Osteocyte (in vitro differentiated cells): ENCODE results near the gene IRX4. TPM values are rescaled to one million over a fixed set of nuclear protein-coding genes. Genes with fewer than 3 reads are reported as not detected.

Source experiments
- DNase-seq: peaks from one replicate; pipeline ENCODE4 v3.0.0; 2021; ENCODE audit warnings: mixed read lengths; ENCODE audit not compliant: unreplicated experiment; ENCODE audit errors: extremely low spot score
- H3K27ac Mint-ChIP-seq: one replicate; pipeline ENCODE4 v1.8.0; 2021; ENCODE audit warnings: mild to moderate bottlenecking, mixed read lengths; ENCODE audit not compliant: unreplicated experiment
- H3K27me3 Mint-ChIP-seq: one replicate; pipeline ENCODE4 v1.8.0; 2021; ENCODE audit warnings: mixed read lengths; ENCODE audit not compliant: unreplicated experiment
- H3K36me3 Mint-ChIP-seq: one replicate; pipeline ENCODE4 v1.8.0; 2021; ENCODE audit warnings: mixed read lengths; ENCODE audit not compliant: unreplicated experiment
- H3K4me1 Mint-ChIP-seq: one replicate; pipeline ENCODE4 v1.8.0; 2021; ENCODE audit warnings: mixed read lengths; ENCODE audit not compliant: unreplicated experiment
- H3K4me3 Mint-ChIP-seq: one replicate; pipeline ENCODE4 v1.8.0; 2021; ENCODE audit warnings: mild to moderate bottlenecking, moderate library complexity, mixed read lengths; ENCODE audit not compliant: unreplicated experiment
- H3K9me3 Mint-ChIP-seq: one replicate; pipeline ENCODE4 v1.8.0; 2021; ENCODE audit warnings: mixed read lengths; ENCODE audit not compliant: unreplicated experiment
- total RNA-seq: library from RNA; stranded (reverse); gene quantifications from 2 replicates; pipeline ENCODE4 v1.2.1, GENCODE V29; 2021
- TF ChIP-seq, protein P1 (sequence below): fragments of 200-600 bp; sonication (generic); IDR thresholded peaks from 2 replicates; pipeline ENCODE4 v1.5.0; 2021; ENCODE audit warnings: antibody characterized with exemption, mild to moderate bottlenecking, moderate library complexity

IRX4 gene
- total RNA-seq, 1 donor from 2014 or later: not detected

DNA sequence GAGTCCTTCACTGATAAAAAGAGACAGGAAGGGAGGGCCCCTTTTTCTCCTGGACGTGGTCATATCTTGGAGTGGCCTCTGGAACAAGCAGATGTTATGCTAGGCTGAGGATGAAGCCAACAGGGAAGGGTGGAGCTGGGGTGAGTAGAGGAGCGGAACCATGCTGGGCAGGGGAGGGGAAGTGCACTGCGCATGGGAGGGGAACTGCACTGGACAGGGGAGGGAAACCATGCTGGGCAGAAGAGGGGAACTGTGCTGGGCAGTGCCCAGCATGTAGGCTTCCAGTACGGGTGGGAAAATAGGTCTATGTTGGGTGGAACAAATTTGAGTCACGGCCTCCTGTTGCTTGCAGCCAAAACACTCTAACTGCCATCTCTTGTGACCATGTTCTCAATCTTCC is 19.3 kb upstream of the IRX4 start:
- no peaks in the 10 kb centered on the region for H3K36me3 Mint-ChIP-seq

DNA sequence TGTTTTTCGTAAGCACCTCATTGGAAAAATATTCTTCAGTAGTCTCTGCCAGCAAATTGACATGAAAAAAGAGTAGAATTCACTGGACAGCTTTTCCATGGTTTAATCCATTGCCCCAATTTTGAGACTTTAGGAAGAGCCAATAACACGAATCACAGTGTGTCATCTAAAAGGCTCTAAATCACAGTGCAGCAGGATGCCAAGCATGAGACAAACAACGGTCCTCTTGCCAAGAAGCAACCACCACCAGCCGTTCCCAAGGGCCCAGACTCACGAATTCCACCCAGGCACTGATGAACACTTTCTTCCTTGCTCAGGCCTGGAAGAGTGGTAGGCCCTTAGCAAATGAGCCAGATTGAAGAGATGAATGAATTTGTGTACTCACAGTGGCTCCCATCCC is 18.3 kb upstream of the IRX4 start:
- Mint-ChIP-seq H3K9me3 (peaks cover 16% of the 10 kb centered on the region), H3K27ac (no peak overlapping the region)
- no peak for DNase-seq

More for the DNA sequence above, 19.3 kb upstream of the IRX4 start:
- Mint-ChIP-seq H3K4me3 (no peak overlapping the region), H3K27me3 (peaks cover 4% of the 10 kb centered on the region), H3K27ac (no peak overlapping the region), H3K4me1 (no peaks in the 10 kb centered on the region), H3K9me3 (peaks cover 16% of the 10 kb centered on the region)
- no peak for DNase-seq
- TF ChIP-seq, protein P1, sequence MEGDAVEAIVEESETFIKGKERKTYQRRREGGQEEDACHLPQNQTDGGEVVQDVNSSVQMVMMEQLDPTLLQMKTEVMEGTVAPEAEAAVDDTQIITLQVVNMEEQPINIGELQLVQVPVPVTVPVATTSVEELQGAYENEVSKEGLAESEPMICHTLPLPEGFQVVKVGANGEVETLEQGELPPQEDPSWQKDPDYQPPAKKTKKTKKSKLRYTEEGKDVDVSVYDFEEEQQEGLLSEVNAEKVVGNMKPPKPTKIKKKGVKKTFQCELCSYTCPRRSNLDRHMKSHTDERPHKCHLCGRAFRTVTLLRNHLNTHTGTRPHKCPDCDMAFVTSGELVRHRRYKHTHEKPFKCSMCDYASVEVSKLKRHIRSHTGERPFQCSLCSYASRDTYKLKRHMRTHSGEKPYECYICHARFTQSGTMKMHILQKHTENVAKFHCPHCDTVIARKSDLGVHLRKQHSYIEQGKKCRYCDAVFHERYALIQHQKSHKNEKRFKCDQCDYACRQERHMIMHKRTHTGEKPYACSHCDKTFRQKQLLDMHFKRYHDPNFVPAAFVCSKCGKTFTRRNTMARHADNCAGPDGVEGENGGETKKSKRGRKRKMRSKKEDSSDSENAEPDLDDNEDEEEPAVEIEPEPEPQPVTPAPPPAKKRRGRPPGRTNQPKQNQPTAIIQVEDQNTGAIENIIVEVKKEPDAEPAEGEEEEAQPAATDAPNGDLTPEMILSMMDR: no peak

DNA sequence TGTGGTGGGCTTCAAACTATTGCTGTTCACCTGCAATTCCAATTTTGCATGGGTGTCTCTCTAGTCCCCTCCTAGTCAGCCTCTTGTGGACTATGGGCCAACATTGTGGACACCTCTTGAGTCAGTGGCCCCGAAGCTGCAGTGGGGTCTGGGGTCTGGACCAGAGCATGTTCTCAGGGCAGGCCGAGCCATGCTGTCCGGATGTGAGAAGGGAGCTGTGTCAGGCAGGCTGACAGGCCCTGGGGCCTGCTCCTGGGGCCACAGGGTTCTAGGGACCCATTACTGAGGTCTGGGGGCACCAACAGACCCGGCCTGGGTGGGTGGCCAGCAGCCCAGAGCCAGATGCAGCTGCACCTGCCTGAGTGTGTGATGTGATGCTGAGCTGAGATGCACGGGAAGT is 16.5 kb upstream of the IRX4 start:
- no peak overlapping the region for H3K4me3 Mint-ChIP-seq
- no peaks in the 10 kb centered on the region for H3K4me1 Mint-ChIP-seq
- H3K9me3 Mint-ChIP-seq: peaks cover 16% of the 10 kb centered on the region
- H3K27me3 Mint-ChIP-seq: peaks cover 13% of the 10 kb centered on the region
- no peak overlapping the region for H3K27ac Mint-ChIP-seq
- no peak for DNase-seq
- H3K36me3 Mint-ChIP-seq: no peaks in the 10 kb centered on the region
- TF ChIP-seq, protein P1: no peak

More for the DNA sequence above, 18.3 kb upstream of the IRX4 start:
- Mint-ChIP-seq H3K4me3 (no peak overlapping the region), H3K4me1 (no peaks in the 10 kb centered on the region), H3K36me3 (no peaks in the 10 kb centered on the region), H3K27me3 (peaks cover 8% of the 10 kb centered on the region)
- TF ChIP-seq, protein P1: no peak

- no peak for DNase-seq
- TF ChIP-seq, protein P1: no peak
- Mint-ChIP-seq H3K9me3 (peaks cover 9% of the 10 kb centered on the region), H3K36me3 (no peaks in the 10 kb centered on the region), H3K27ac (no peak overlapping the region), H3K4me3 (no peak overlapping the region), H3K4me1 (no peaks in the 10 kb centered on the region), H3K27me3 (peaks cover 24% of the 10 kb centered on the region)
These were observed 15.2 kb upstream of the IRX4 start for GRCh38 chr5:1897816-1898450.

GRCh38 chr5:1897386-1897785 is 14.7 kb upstream of the IRX4 start:
- Mint-ChIP-seq H3K9me3 (peaks cover 9% of the 10 kb centered on the region), H3K27ac (no peak overlapping the region), H3K4me3 (no peak overlapping the region), H3K27me3 (peaks cover 27% of the 10 kb centered on the region), H3K36me3 (no peaks in the 10 kb centered on the region), H3K4me1 (no peaks in the 10 kb centered on the region)
- no peak for DNase-seq
- TF ChIP-seq, protein P1: no peak
